GM10266 (cell line): ENCODE data around the gene TMEM258.

Experiments used
- DNase-seq: peaks from one replicate; pipeline ENCODE4 v3.0.0; 2012; ENCODE audit errors: extremely low spot score
- CTCF ChIP-seq: IDR thresholded peaks from 2 replicates; pipeline ENCODE4 v1.5.1; 2012; ENCODE audit warnings: mild to moderate bottlenecking, low read depth; ENCODE audit not compliant: control insufficient read depth, insufficient read depth; ENCODE audit errors: missing control alignments

Gene TMEM258

GRCh38 chr11:61820174-61820573 lies 27.8 kb upstream of the TMEM258 start:
- TF ChIP-seq CTCF = no peak
- DNase-seq = no peak

GRCh38 chr11:61817471-61818202 lies 25.2 kb upstream of the TMEM258 start:
- no peak for TF ChIP-seq CTCF
- no peak for DNase-seq

GRCh38 chr11:61816736-61817455 lies 24.5 kb upstream of the TMEM258 start, which contains the start of gene FADS1:
Gene FADS1, minus strand, starts transcription at chr11:61817003. Its CDS starts 74 bp downstream, at chr11:61816929.
- peak; percentile 89 for DNase-seq
- peak; percentile 76 for TF ChIP-seq CTCF

GRCh38 chr11:61815790-61816735 lies 23.7 kb upstream of the TMEM258 start:
- peak; percentile 18 for TF ChIP-seq CTCF
- peak; percentile 69 for DNase-seq

- no peak for TF ChIP-seq CTCF
- peak; percentile 96 for DNase-seq
Observed at GRCh38 chr11:61814958-61815789, 22.8 kb upstream of the TMEM258 start.

GRCh38 chr11:61814247-61814957 lies 22.0 kb upstream of the TMEM258 start:
- DNase-seq = no peak

More at GRCh38 chr11:61814247-61814957, 22.0 kb upstream of the TMEM258 start:
- TF ChIP-seq CTCF = no peak
